ENCODE results near the gene RBCK1.

GRCh38 chr20:391041-391711 lies 16.9 kb upstream of the RBCK1 start:
- TF ChIP-seq POU6F1 (CRISPR knock-in tag; IDR thresholded peaks at IDR 0.05; ENCODE audit: borderline replicate concordance, low read depth) (no peak), TOX (CRISPR knock-in tag; IDR thresholded peaks at IDR 0.05; ENCODE audit: borderline replicate concordance) (no peak), ZNF565 (CRISPR knock-in tag; conservative IDR thresholded peaks at IDR 0.05; ENCODE audit: low read depth) (no peak), CREB5 (CRISPR knock-in tag; IDR thresholded peaks at IDR 0.05; ENCODE audit: low read depth) (no peak), ZFP3 (CRISPR knock-in tag; IDR thresholded peaks at IDR 0.05) (no peak)

Data from SK-N-SH treated with all-trans-retinoic acid at 6 μM for 48 hours (cell line).